Activated gamma-delta T cell treated with anti-CD3 and anti-CD28 coated beads, Interleukin-2, amount 50 U/mL, for 16 hours (primary cell): ENCODE data around the gene ZNF610.
"Not testable (repeated sequence)": the region's sequence is repeated elsewhere in the genome, so short reads cannot be mapped to it uniquely, and the experiment has no call there.

Experiments used
- DNase-seq: peaks from one replicate; pipeline ENCODE4 v3.0.0-alpha.2; 2020; ENCODE audit warnings: low read depth

Gene ZNF610

DNA sequence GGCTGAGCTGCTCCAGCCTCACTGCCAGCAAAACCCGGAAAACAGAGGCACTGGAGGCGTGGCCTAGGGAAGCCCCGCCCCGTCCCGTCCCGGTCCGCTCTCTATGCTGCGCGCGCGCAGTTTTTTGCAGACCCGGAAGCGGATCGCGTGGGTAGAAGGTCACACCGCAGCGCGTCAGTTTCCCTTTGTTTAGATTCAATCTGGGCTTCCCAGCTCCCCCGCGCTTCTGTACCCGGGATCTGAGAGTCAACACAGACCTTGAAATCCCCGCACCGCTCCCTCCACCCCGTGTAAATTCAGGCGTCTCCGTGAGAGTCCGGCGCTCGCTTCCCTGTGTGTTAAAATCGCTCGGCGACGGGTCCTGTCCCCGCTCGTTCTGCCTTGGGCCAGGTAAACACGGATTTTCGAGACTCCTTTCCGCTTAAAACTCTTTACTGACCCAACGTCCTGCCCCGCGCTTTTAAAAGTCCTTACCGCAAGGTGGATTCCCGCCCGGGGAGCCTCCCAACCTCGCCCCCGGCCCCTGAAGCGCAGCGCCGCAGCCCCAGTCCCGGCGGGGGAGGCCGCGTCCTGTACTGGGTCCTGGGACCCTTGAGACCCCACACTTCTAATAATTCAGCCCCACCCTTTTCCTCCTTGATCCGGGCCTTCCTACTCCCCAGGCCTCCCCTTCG is at the start of gene ZNF610:
Gene ZNF610 (plus strand): TSS at position 127 of the 674 bp plus-strand sequence. CDS start 12,930 bp downstream, outside the sequence.
- DNase-seq, result peak; percentile 76

- no peak for DNase-seq
Observed at GRCh38 chr19:52286256-52286655, 49.8 kb upstream of the ZNF610 start.

GRCh38 chr19:52291781-52292180 is 44.3 kb upstream of the ZNF610 start:
- no peak for DNase-seq

DNA sequence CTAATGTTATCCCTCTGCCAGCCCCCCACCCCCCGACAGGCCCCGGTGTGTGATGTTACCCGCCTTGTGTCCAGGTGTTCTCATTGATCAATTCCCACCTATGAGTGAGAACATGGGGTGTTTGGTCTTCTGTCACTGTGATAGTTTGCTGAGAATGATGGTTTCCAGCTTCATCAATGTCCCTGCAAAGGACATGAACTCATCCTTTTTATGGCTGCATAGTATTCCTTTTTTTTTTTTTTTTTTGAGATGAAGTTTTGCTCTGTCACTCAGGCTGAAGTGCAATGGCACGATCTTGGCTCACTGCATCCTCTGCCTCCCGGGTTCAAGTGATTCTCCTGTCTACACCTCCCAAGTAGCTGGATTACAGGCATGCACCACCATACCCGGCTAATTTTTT is 43.1 kb upstream of the ZNF610 start:
- DNase-seq, result not testable (repeated sequence)

GRCh38 chr19:52296400-52296772 is 39.7 kb upstream of the ZNF610 start:
- DNase-seq, result no peak

DNA sequence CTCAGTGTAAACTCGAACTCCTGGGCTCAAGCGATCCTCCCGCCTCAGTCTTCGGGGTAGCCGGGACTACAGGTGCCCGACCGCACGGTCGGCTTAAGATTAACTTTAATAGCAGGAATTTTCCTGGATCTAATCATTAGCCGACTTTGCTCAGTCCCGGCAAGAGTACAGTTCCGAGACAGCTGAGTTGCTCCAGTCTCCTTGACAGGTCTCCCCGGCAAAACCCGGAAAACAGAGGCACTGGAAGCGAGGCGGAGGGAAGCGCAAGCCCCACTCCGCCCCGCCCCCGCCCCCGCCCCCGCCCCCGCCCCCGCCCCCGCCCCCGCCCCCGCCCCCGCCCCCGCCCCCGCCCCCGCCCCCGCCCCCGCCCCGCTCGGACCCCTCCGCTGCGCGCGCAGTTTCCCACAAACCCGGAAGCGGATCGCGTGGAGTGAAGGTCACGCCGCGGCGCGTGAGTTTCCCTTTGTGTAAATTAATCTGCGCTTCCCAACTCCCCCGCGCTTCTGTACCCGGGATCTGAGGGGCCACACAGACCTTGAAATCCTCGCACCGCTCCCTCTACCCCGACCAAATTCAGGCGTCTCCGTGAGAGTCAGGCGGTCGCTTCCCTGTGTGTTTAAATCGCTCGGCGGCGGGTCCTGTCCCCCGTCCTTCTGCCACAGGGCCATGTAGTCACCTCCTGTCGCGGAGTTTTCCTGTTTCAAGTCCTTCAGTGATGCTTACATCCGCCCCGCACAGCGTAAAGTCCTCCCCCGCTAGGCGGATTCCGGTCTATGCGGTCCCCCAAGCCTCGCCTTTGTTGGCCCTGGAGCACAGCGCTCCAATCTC is 39.1 kb upstream of the ZNF610 start, which contains the start of gene ZNF480:
Gene ZNF480 (plus strand): TSS at position 397 of the 828 bp plus-strand sequence. CDS start 3,244 bp downstream, outside the sequence.
- DNase-seq, result peak; percentile 76

- no peak for DNase-seq
Observed at GRCh38 chr19:52297601-52298364, 38.3 kb upstream of the ZNF610 start.

DNA sequence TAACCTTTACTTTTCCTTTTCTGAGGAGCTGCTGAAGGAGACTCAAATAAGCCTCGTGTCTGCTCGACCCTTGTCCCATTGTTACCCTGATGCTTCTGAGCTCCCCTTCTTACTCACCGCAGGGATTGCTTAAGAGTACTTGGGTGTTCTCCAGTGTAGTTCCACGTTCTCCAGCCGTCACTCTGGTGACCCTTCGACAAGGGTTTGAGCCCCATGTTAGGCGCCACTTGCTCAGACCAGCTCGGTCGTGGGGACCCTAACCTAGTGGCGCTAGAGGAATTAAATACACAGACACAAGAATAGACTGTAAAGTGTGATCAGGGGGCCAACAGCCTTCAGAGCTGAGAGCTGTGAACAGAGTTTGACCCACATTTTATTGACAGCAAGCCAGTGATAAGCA is 28.8 kb upstream of the ZNF610 start:
- no peak for DNase-seq

DNA sequence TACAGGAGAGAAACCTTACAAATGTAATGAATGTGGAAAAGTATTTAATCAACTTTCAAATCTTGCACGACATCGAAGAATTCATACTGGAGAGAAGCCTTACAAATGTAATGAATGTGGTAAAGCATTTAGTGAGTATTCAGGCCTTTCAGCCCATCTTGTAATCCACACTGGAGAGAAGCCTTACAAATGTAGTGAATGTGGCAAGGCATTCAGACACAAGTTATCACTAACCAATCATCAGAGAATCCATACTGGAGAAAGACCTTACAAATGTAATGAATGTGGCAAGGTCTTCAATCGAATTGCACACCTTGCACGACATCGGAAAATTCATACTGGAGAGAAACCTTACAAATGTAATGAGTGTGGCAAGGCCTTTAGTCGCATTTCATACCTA is 13.6 kb upstream of the ZNF610 start:
- no peak for DNase-seq

DNA sequence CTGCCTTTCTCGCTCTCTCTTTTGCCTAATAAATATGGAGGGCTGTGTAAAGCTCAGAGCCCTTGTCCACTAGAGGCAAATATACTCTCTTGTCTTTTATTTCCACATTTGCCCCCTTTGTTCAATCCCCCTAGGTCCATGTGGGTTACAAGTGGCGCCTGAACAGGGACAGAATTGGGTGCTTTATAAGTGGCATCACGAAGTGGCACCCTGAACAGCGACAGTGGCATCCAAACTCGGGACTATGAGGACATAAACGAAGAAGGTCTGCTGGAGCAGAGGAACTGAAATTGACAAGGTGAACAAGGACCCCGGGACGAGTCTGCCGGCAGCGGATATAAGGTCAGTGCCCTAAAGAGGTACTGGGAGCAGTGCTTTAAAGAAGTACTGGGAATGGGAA is 4.3 kb upstream of the ZNF610 start:
- DNase-seq, result no peak

- DNase-seq, result no peak
Observed at GRCh38 chr19:52335768-52336116, 301 bp upstream of the ZNF610 start.

- no peak for DNase-seq
Observed at GRCh38 chr19:52336791-52337381, 843 bp downstream of the ZNF610 start.

DNA sequence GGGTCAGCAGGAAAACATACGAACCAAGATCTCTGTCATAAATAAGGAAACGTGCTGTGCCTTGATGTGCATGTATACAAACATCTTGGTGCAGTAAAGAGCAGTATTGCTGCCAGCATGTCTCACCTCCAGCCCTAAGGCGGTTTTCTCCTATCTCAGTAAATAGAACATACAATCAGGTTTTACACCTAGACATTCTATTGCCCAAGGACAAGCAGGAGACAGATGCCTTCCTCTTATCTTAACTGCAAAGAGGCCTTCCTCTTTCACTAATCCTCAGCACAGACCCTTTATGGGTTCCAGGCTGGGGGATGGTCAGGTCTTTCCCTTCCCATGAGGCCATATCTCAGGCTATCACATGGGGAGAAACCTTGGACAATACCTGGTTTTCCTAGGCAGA is 3.0 kb downstream of the ZNF610 start:
- DNase-seq, result not testable (repeated sequence)

GRCh38 chr19:52343548-52343947 is 7.5 kb downstream of the ZNF610 start:
- DNase-seq, result peak; percentile 38

GRCh38 chr19:52345162-52345561 is 9.1 kb downstream of the ZNF610 start:
- no peak for DNase-seq

DNA sequence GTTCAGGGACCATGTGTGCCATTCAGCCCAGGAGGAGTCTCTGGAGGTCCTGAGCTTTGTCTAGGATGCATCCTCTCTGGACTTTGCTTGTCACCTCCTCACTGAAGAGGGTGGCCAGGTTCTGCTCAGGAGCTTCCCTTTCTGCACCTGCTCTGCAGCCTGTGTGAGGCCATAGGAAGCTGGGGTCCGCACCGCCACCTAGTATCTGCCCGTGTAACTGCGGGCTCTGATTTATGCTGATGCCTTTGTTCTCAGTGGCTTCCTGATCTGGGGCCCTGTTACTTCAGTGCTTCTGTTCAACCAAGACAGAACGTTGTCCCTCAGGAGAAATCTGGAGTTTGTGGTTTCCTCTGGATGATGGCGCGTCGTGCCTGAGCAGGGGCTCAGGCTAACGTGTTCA is 15.5 kb downstream of the ZNF610 start:
- DNase-seq, result no peak

DNA sequence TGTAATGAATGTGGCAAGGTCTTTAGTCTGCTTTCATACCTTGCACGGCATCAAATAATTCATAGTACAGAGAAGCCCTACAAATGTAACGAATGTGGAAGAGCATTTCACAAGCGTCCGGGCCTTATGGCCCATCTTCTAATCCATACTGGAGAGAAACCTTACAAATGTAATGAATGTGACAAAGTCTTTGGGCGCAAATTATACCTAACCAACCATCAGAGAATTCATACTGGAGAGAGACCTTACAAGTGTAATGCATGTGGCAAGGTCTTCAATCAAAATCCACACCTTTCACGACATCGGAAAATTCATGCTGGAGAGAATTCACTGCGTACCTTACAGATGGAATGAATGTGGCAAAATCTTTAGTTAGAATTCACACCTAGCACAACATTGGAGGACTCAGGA is 30.4 kb downstream of the ZNF610 start:
- DNase-seq, result no peak

DNA sequence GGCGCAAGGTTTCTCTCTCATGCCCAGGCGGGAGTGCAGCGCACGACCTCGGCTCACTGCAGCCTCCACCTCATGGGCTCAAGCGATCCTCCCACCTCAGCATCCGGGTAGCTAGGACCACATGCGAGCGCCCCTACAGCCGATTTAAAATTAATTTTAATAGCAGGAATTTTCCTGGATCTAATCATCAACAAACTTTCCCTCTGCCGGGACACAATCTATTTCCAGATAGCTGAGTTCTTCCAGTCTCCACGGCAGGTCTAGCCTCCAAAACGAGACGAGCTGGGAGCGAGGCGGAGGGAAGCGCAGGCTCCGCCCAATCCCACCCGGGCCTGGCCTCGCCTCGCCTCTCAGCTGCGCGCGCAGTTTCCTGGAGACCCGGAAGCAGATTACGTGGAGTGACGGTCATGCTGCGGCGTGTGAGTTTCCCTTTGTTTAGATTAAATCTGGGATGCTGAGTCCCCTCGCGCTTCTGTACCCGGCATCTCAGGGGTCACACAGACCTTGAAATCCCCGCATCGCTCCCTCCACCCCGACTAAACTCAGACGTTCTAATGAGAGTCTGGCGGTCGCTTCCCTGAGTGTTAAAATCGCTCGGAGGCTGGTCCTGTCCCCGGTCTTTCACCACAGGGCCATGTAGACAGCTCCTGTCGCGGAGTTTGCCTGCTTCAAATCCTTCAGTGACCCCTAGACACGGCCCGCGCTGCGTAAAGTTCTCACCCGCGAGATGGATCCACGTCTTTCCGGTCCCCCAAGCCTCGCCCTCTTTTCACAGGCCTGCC is 33.7 kb downstream of the ZNF610 start, which contains the start of gene ZNF880:
Gene ZNF880 (plus strand): TSS at position 365 of the 782 bp plus-strand sequence. CDS start 43 bp downstream, at position 408.
- peak; percentile 84 for DNase-seq

GRCh38 chr19:52370341-52370710 is 34.3 kb downstream of the ZNF610 start:
- no peak for DNase-seq

GRCh38 chr19:52391135-52391534 is 55.1 kb downstream of the ZNF610 start:
- DNase-seq, result no peak

GRCh38 chr19:52397310-52398080 is 61.5 kb downstream of the ZNF610 start, which contains the start of gene ZNF528:
Gene ZNF528, plus strand, starts transcription at chr19:52397849. Its CDS starts 4,165 bp downstream, at chr19:52402014.
- DNase-seq, result peak; percentile 95
